CD4-positive, alpha-beta T cell treated with Interleukin-15 for 4 hours (primary cell): ENCODE results near the gene TMEM127.
"Not testable (repeated sequence)": the region's sequence is repeated elsewhere in the genome, so short reads cannot be mapped to it uniquely, and the experiment has no call there.

Experiments used
- DNase-seq: peaks from one replicate; pipeline ENCODE4 v3.0.0-alpha.2; 2020; ENCODE audit warnings: low spot score

TMEM127 gene

GRCh38 chr2:96264086-96264485 is 1.7 kb downstream of the TMEM127 start:
- DNase-seq, result no peak

GRCh38 chr2:96262306-96262705 is 3.5 kb downstream of the TMEM127 start:
- DNase-seq, result no peak

GRCh38 chr2:96261328-96262003 is 4.3 kb downstream of the TMEM127 start:
- no peak for DNase-seq

GRCh38 chr2:96260387-96261260 is 5.2 kb downstream of the TMEM127 start:
- peak; percentile 19 for DNase-seq

- no peak for DNase-seq
These were observed 6.3 kb downstream of the TMEM127 start for GRCh38 chr2:96259497-96259921.

GRCh38 chr2:96258166-96259022 is 7.4 kb downstream of the TMEM127 start:
- no peak for DNase-seq

GRCh38 chr2:96257744-96258143 is 8.1 kb downstream of the TMEM127 start:
- DNase-seq, result not testable (repeated sequence)

- no peak for DNase-seq
These were observed 9.1 kb downstream of the TMEM127 start for GRCh38 chr2:96256611-96257113.

- DNase-seq, result no peak
These were observed 11.2 kb downstream of the TMEM127 start for GRCh38 chr2:96254571-96254970.

GRCh38 chr2:96253006-96253405 is 12.8 kb downstream of the TMEM127 start:
- DNase-seq, result no peak

GRCh38 chr2:96252526-96252925 is 13.3 kb downstream of the TMEM127 start:
- DNase-seq, result no peak

GRCh38 chr2:96251721-96252292 is 14.0 kb downstream of the TMEM127 start:
- no peak for DNase-seq

- no peak for DNase-seq
These were observed 15.6 kb downstream of the TMEM127 start for GRCh38 chr2:96250188-96250587.

GRCh38 chr2:96249654-96250053 is 16.1 kb downstream of the TMEM127 start:
- no peak for DNase-seq

- DNase-seq, result no peak
These were observed 17.2 kb downstream of the TMEM127 start for GRCh38 chr2:96248624-96249023.

- no peak for DNase-seq
These were observed 17.9 kb downstream of the TMEM127 start for GRCh38 chr2:96247896-96248295.

GRCh38 chr2:96247009-96247408 is 18.8 kb downstream of the TMEM127 start:
- DNase-seq, result no peak

GRCh38 chr2:96245609-96246390 is 20.0 kb downstream of the TMEM127 start:
- DNase-seq, result no peak

GRCh38 chr2:96243843-96244242 is 22.0 kb downstream of the TMEM127 start:
- DNase-seq, result no peak

GRCh38 chr2:96241900-96242611 is 23.7 kb downstream of the TMEM127 start:
- peak; percentile 60 for DNase-seq
